ENCODE results near the gene LRFN5. TPM values are rescaled to one million over a fixed set of nuclear protein-coding genes. Genes with fewer than 3 reads are reported as not detected.

LRFN5 gene
- total RNA-seq, 1 experiment from 2014 or later: 1.3 TPM

GRCh38 chr14:41825622-41826021 is 218.9 kb downstream of the LRFN5 start:
- Histone ChIP-seq H3T11ph (ENCODE audit: low read length) (no peak overlapping the region), H3K79me1 (ENCODE audit: insufficient read depth, low read depth, low read length, poor library complexity, severe bottlenecking) (no peaks in the 10 kb centered on the region), H4K20me1 (ENCODE audit: control insufficient read depth, insufficient read depth, insufficient read length) (no peaks in the 10 kb centered on the region), H4K8ac (replicated peaks; ENCODE audit: insufficient read length, low read depth, low read length) (no peak overlapping the region), H2AFZ (ENCODE audit: low read length) (no peak overlapping the region), H3K23me2 (ENCODE audit: insufficient read length, low read depth, low read length, poor library complexity, severe bottlenecking) (no peaks in the 10 kb centered on the region), H3K14ac (ENCODE audit: insufficient read depth, low read length) (no peak overlapping the region), H4K91ac (ENCODE audit: insufficient read length, low read depth, low read length) (no peak overlapping the region), H3K4ac (ENCODE audit: low read depth, low read length) (no peak overlapping the region), H3K79me2 (ENCODE audit: insufficient read depth, low read length) (no peaks in the 10 kb centered on the region), H3K56ac (ENCODE audit: insufficient read length, low read depth, low read length) (no peak overlapping the region), H3K18ac (ENCODE audit: insufficient read length, low read depth, low read length) (no peak overlapping the region), H2AK5ac (ENCODE audit: insufficient read length, low read length) (no peak overlapping the region), H2BK5ac (ENCODE audit: insufficient read length, low read length) (no peak overlapping the region), H3K9me3 (ENCODE audit: control insufficient read depth, low read depth, low read length) (no peaks in the 10 kb centered on the region), H3K27me3 (ENCODE audit: insufficient read depth, low read length) (no peaks in the 10 kb centered on the region), H3K9ac (ENCODE audit: extremely low read depth, insufficient read length, low read length) (no peak overlapping the region), H2BK12ac (ENCODE audit: insufficient read length, low read depth, low read length) (no peak overlapping the region), H2BK120ac (ENCODE audit: low read depth, low read length, poor library complexity, severe bottlenecking) (no peak overlapping the region), H4K5ac (ENCODE audit: insufficient read length, low read depth, low read length) (no peak overlapping the region), H3K4me2 (ENCODE audit: insufficient read depth, insufficient read length, low read length) (no peak overlapping the region), H3K27ac (ENCODE audit: insufficient read length, low read depth, low read length) (no peak overlapping the region), H2BK20ac (ENCODE audit: low read depth, low read length, poor library complexity, severe bottlenecking) (no peak overlapping the region), H3K23ac (ENCODE audit: insufficient read length, low read depth, low read length) (no peak overlapping the region), H2BK15ac (ENCODE audit: low read depth, low read length) (no peak overlapping the region), H3K4me1 (ENCODE audit: insufficient read depth, low read length) (no peaks in the 10 kb centered on the region)
- Mint-ChIP-seq H3K4me1 (0 out of 4 replicates have a peak, but pooled peaks cover 0 to under 1% of the 10 kb centered on the region in 2 experiments), H3K27me3 (ENCODE audit: low read depth) (no peaks in the 10 kb centered on the region; the same call in 1 of the 2 replicates), H3K9me3 (peaks cover 0 to 7% of the 10 kb centered on the region in 2 experiments; a peak in 3 of 5 replicates), H3K27ac (no peak overlapping the region), H3K4me3 (no peak overlapping the region), H3K36me3 (ENCODE audit: insufficient read depth in 1 of 3, low read depth in 3 of 3) (peaks cover 0 to 5% (median 0%) of the 10 kb centered on the region in 3 experiments; a peak in 2 of 7 replicates)
- WGBS (ENCODE audit: extremely low coverage, insufficient read length, low lambda C conversion rate): no CpG with 5 or more reads among the region's 1 CpG
- DNase-seq: no peak
- TF ChIP-seq, protein P1, sequence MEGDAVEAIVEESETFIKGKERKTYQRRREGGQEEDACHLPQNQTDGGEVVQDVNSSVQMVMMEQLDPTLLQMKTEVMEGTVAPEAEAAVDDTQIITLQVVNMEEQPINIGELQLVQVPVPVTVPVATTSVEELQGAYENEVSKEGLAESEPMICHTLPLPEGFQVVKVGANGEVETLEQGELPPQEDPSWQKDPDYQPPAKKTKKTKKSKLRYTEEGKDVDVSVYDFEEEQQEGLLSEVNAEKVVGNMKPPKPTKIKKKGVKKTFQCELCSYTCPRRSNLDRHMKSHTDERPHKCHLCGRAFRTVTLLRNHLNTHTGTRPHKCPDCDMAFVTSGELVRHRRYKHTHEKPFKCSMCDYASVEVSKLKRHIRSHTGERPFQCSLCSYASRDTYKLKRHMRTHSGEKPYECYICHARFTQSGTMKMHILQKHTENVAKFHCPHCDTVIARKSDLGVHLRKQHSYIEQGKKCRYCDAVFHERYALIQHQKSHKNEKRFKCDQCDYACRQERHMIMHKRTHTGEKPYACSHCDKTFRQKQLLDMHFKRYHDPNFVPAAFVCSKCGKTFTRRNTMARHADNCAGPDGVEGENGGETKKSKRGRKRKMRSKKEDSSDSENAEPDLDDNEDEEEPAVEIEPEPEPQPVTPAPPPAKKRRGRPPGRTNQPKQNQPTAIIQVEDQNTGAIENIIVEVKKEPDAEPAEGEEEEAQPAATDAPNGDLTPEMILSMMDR (conservative IDR thresholded peaks at IDR 0.05): no peak
